H9 (cell line): ENCODE results near the gene AASDH. TPM values are rescaled to one million over a fixed set of nuclear protein-coding genes. Genes with fewer than 3 reads are reported as not detected.

Source experiments
- DNase-seq: peaks from one replicate; pipeline ENCODE4 v3.0.0-alpha.2; 2017
- H2AFZ ChIP-seq: one replicate; pipeline ENCODE4 v1.6.1; 2013; ENCODE audit warnings: mild to moderate bottlenecking, low read length, control low read depth, moderate library complexity
- H2AK5ac ChIP-seq: 2 replicates; pipeline ENCODE4 v1.6.1; 2013; ENCODE audit warnings: low read length, control low read depth, mixed read lengths; ENCODE audit not compliant: insufficient read length
- H2BK120ac ChIP-seq: one replicate; pipeline ENCODE4 v1.6.1; 2013; ENCODE audit warnings: low read depth, mild to moderate bottlenecking, low read length, control low read depth, inconsistent platforms; ENCODE audit not compliant: poor library complexity, severe bottlenecking
- H2BK12ac ChIP-seq: 2 replicates; pipeline ENCODE4 v1.6.1; 2013; ENCODE audit warnings: low read length, control low read depth, mixed read lengths, low read depth; ENCODE audit not compliant: insufficient read length
- H2BK15ac ChIP-seq: 2 replicates; pipeline ENCODE4 v1.6.1; 2013; ENCODE audit warnings: low read depth, low read length, control low read depth
- H2BK20ac ChIP-seq: one replicate; pipeline ENCODE4 v1.6.1; 2013; ENCODE audit warnings: low read depth, mild to moderate bottlenecking, low read length, control low read depth, inconsistent platforms; ENCODE audit not compliant: poor library complexity, severe bottlenecking
- H2BK5ac ChIP-seq: 2 replicates; pipeline ENCODE4 v1.6.1; 2013; ENCODE audit warnings: low read length, control low read depth, mixed read lengths; ENCODE audit not compliant: insufficient read length
- H3K14ac ChIP-seq: 2 replicates; pipeline ENCODE4 v1.6.1; 2013; ENCODE audit warnings: low read length, control low read depth; ENCODE audit not compliant: insufficient read depth
- H3K18ac ChIP-seq: 2 replicates; pipeline ENCODE4 v1.6.1; 2013; ENCODE audit warnings: low read depth, mild to moderate bottlenecking, mixed read lengths, low read length, control low read depth; ENCODE audit not compliant: insufficient read length
- H3K23ac ChIP-seq: 2 replicates; pipeline ENCODE4 v1.6.1; 2013; ENCODE audit warnings: low read length, control low read depth, mixed read lengths, low read depth; ENCODE audit not compliant: insufficient read length
- H3K23me2 ChIP-seq: 2 replicates; pipeline ENCODE4 v1.6.1; 2013; ENCODE audit warnings: low read depth, mild to moderate bottlenecking, mixed read lengths, low read length, control low read depth; ENCODE audit not compliant: insufficient read length, poor library complexity, severe bottlenecking
- H3K27ac ChIP-seq: 2 replicates; pipeline ENCODE4 v1.5.1; 2013; ENCODE audit warnings: low read length, control low read depth, mixed read lengths, low read depth; ENCODE audit not compliant: insufficient read length
- H3K27me3 ChIP-seq: 2 replicates; pipeline ENCODE4 v1.6.1; 2013; ENCODE audit warnings: low read length, control low read depth, inconsistent platforms; ENCODE audit not compliant: insufficient read depth
- H3K4ac ChIP-seq: 2 replicates; pipeline ENCODE4 v1.6.1; 2013; ENCODE audit warnings: low read depth, mild to moderate bottlenecking, control low read depth, inconsistent platforms, low read length, moderate library complexity
- H3K4me1 ChIP-seq: 2 replicates; pipeline ENCODE4 v1.6.1; 2013; ENCODE audit warnings: low read length, control low read depth, inconsistent platforms; ENCODE audit not compliant: insufficient read depth
- H3K4me2 ChIP-seq: 2 replicates; pipeline ENCODE4 v1.6.1; 2013; ENCODE audit warnings: low read length, control low read depth, mixed read lengths; ENCODE audit not compliant: insufficient read length, insufficient read depth
- H3K56ac ChIP-seq: 2 replicates; pipeline ENCODE4 v1.6.1; 2013; ENCODE audit warnings: low read depth, mild to moderate bottlenecking, mixed read lengths, low read length, control low read depth; ENCODE audit not compliant: insufficient read length
- H3K79me1 ChIP-seq: 2 replicates; pipeline ENCODE4 v1.6.1; 2013; ENCODE audit warnings: low read depth, mild to moderate bottlenecking, moderate library complexity, low read length, control low read depth, inconsistent platforms; ENCODE audit not compliant: insufficient read depth, poor library complexity, severe bottlenecking
- H3K79me2 ChIP-seq: 2 replicates; pipeline ENCODE4 v1.6.1; 2013; ENCODE audit warnings: low read length, control low read depth, inconsistent platforms; ENCODE audit not compliant: insufficient read depth
- H3K9ac ChIP-seq: 2 replicates; pipeline ENCODE4 v1.6.1; 2013; ENCODE audit warnings: low read length, control low read depth, mixed read lengths; ENCODE audit not compliant: insufficient read length; ENCODE audit errors: extremely low read depth
- H3K9me3 ChIP-seq: one replicate; pipeline ENCODE4 v1.6.1; 2013; ENCODE audit warnings: low read depth, low read length, inconsistent platforms; ENCODE audit not compliant: control insufficient read depth
- H3T11ph ChIP-seq: one replicate; pipeline ENCODE4 v1.6.1; 2013; ENCODE audit warnings: mild to moderate bottlenecking, low read length, control low read depth, inconsistent platforms
- H4K20me1 ChIP-seq: one replicate; pipeline ENCODE4 v1.6.1; 2013; ENCODE audit not compliant: control insufficient read depth, insufficient read length, insufficient read depth
- H4K5ac ChIP-seq: 2 replicates; pipeline ENCODE4 v1.6.1; 2013; ENCODE audit warnings: low read depth, mild to moderate bottlenecking, mixed read lengths, low read length, control low read depth; ENCODE audit not compliant: insufficient read length
- H4K8ac ChIP-seq: replicated peaks from 2 replicates; pipeline ENCODE4 v1.6.1; 2013; ENCODE audit warnings: low read length, control low read depth, mixed read lengths, low read depth; ENCODE audit not compliant: insufficient read length
- H4K91ac ChIP-seq: 2 replicates; pipeline ENCODE4 v1.6.1; 2013; ENCODE audit warnings: low read depth, mild to moderate bottlenecking, moderate library complexity, mixed read lengths, low read length, control low read depth; ENCODE audit not compliant: insufficient read length
- H3K27ac Mint-ChIP-seq, 3 experiments: 2 replicates in 2 of 3; 3 replicates in 1 of 3; pipeline ENCODE4 v1.8.0; 2020 to 2021; ENCODE audit warnings: mixed read lengths in 3 of 3, mild to moderate bottlenecking in 1 of 3, moderate library complexity in 1 of 3
- H3K27me3 Mint-ChIP-seq: 2 replicates; pipeline ENCODE4 v1.8.0; 2021; ENCODE audit warnings: low read depth, mild to moderate bottlenecking, moderate library complexity, mixed read lengths
- H3K36me3 Mint-ChIP-seq, 3 experiments: 2 replicates in 2 of 3; 3 replicates in 1 of 3; pipeline ENCODE4 v1.8.0; 2020 to 2021; ENCODE audit warnings: low read depth in 3 of 3, mixed read lengths in 3 of 3; ENCODE audit not compliant: insufficient read depth in 1 of 3
- H3K4me1 Mint-ChIP-seq, 2 experiments: 2 replicates each; pipeline ENCODE4 v1.8.0; 2020; ENCODE audit warnings: mixed read lengths in 2 of 2
- H3K4me3 Mint-ChIP-seq, 2 experiments: 2 replicates in 1 of 2; 3 replicates in 1 of 2; pipeline ENCODE4 v1.8.0; 2020 to 2021; ENCODE audit warnings: mild to moderate bottlenecking in 2 of 2, mixed read lengths in 2 of 2, moderate library complexity in 1 of 2
- H3K9me3 Mint-ChIP-seq, 2 experiments: 2 replicates in 1 of 2; 3 replicates in 1 of 2; pipeline ENCODE4 v1.8.0; 2020; ENCODE audit warnings: mild to moderate bottlenecking in 2 of 2, mixed read lengths in 2 of 2, moderate library complexity in 1 of 2
- CTCF ChIP-seq: fragments of 200-600 bp; sonication (generic); conservative IDR thresholded peaks from 3 replicates; pipeline ENCODE4 v1.8.0; 2021; ENCODE audit warnings: antibody characterized with exemption, mild to moderate bottlenecking
- WGBS: extraction: QIAGEN DNeasy Blood & Tissue Kit; methylation state at CpG from one replicate; pipeline ENCODE4 v1.1.7; 2013; ENCODE audit warnings: missing lambda C conversion rate, low lambda C conversion rate, mixed read lengths; ENCODE audit not compliant: insufficient read length; ENCODE audit errors: extremely low coverage; 5-methylcytosine and 5-hydroxymethylcytosine counted together
- total RNA-seq: library from RNA; stranded (reverse); gene quantifications from 2 replicates; pipeline ENCODE4 v1.2.1, GENCODE V29; 2021

Gene AASDH
- total RNA-seq, 1 experiment from 2014 or later = 12.9 TPM

GRCh38 chr4:56310401-56311125 is 76.7 kb downstream of the AASDH start:
- H3K56ac ChIP-seq = no peak overlapping the region
- no peak overlapping the region for H2BK20ac ChIP-seq
- H3K4me2 ChIP-seq = no peak overlapping the region
- no peak for DNase-seq
- H3K79me2 ChIP-seq = no peaks in the 10 kb centered on the region
- no peak overlapping the region for H2AK5ac ChIP-seq
- H3K9me3 Mint-ChIP-seq = no peaks in the 10 kb centered on the region
- no peaks in the 10 kb centered on the region for H3K9me3 ChIP-seq
- no peak overlapping the region for H2BK5ac ChIP-seq
- peak overlapping the region in 2 of 3 experiments; percentile 39 to 67; a peak in 3 of 7 replicates for H3K27ac Mint-ChIP-seq
- no peaks in the 10 kb centered on the region for H3K27me3 ChIP-seq
- no peak overlapping the region for H2AFZ ChIP-seq
- no peaks in the 10 kb centered on the region for H4K20me1 ChIP-seq
- H3K4ac ChIP-seq = no peak overlapping the region
- H2BK120ac ChIP-seq = no peak overlapping the region
- no peaks in the 10 kb centered on the region for H3K79me1 ChIP-seq
- H3K4me3 Mint-ChIP-seq = no peak overlapping the region
- no peak overlapping the region for H2BK12ac ChIP-seq
- no peak overlapping the region; the same call in 1 of the 2 replicates for H3K14ac ChIP-seq
- no peak overlapping the region for H4K91ac ChIP-seq
- no peak overlapping the region for H3T11ph ChIP-seq
- H3K27me3 Mint-ChIP-seq = no peaks in the 10 kb centered on the region
- no peak overlapping the region for H3K27ac ChIP-seq
- H3K36me3 Mint-ChIP-seq = peaks cover 11 to 32% (median 21%) of the 10 kb centered on the region in 3 experiments
- no peak overlapping the region for H4K5ac ChIP-seq
- H3K23me2 ChIP-seq = no peaks in the 10 kb centered on the region
- whole genome bisulfite sequencing = no CpG with 5 or more reads among the region's 5 CpGs
- H4K8ac ChIP-seq = no peak overlapping the region
- no peak overlapping the region for H3K23ac ChIP-seq
- H3K9ac ChIP-seq = no peak overlapping the region
- no peak for TF ChIP-seq CTCF
- H3K4me1 Mint-ChIP-seq = peaks cover 3% of the 10 kb centered on the region in 2 experiments; a peak in 2 of 4 replicates
- no peak overlapping the region for H3K18ac ChIP-seq
- H2BK15ac ChIP-seq = no peak overlapping the region
- no peaks in the 10 kb centered on the region for H3K4me1 ChIP-seq
